HCT116 (cell line): ENCODE results near the gene DDOST. TPM values are rescaled to one million over a fixed set of nuclear protein-coding genes. Genes with fewer than 3 reads are reported as not detected.
A peak's percentile ranks its signal among the peaks of the same experiment; 100 is the strongest.

Experiments used
- ATAC-seq: fragments of 200-7000 bp; cut with Tn5 transposase; 2 replicates; pipeline ENCODE4 v1.9.1; 2020; ENCODE audit warnings: mild to moderate bottlenecking, moderate library complexity
- BruUV-seq: library from RNA; stranded (reverse); fragments of 400-500 nt; replicated peaks from 2 replicates; lab custom pipeline; 2021; lab: Mats Ljungman, UMichigan
- CTCF ChIA-PET: fragments of 300-600 bp; sonication (Branson Sonifier 250); formaldehyde crosslinking; loops from one replicate; lab custom pipeline; 2021; ENCODE audit warnings: antibody characterized with exemption; lab: Charles Lee
- POLR2A ChIA-PET: fragments of 300-600, 350-600 bp; sonication (Branson Sonifier 250); formaldehyde crosslinking; loops from one replicate; lab custom pipeline; 2021; ENCODE audit warnings: antibody characterized with exemption; lab: Charles Lee
- RAD21 ChIA-PET, 2 experiments: fragments of 300-600 bp; sonication (Branson Sonifier 250); formaldehyde crosslinking; loops; one replicate each; lab custom pipeline; 2023; ENCODE audit warnings: low total read pairs in 2 of 2; ENCODE audit not compliant: uncharacterized antibody in 2 of 2, unreplicated experiment in 2 of 2, low non-redundant PET in 1 of 2; lab: Charles Lee
- DNase-seq: peaks from one replicate; pipeline ENCODE4 v3.0.0-alpha.2; 2010; ENCODE audit warnings: low read depth, low spot score
- H2AFZ ChIP-seq: fragments of 200-600 bp; shearing (Covaris generic), sonication (generic); 2 replicates; pipeline ENCODE4 v1.6.1; 2017; ENCODE audit warnings: low read depth, mixed run types, mixed read lengths, antibody characterized with exemption, low read length; ENCODE audit not compliant: poor library complexity, severe bottlenecking
- H3K27ac ChIP-seq: 2 replicates; pipeline ENCODE4 v1.5.1; 2012; ENCODE audit warnings: low read depth, low read length
- H3K27me3 ChIP-seq: fragments of 200-600 bp; sonication (generic); 2 replicates; pipeline ENCODE4 v1.6.1; 2016; ENCODE audit warnings: mixed run types, low read length, mixed read lengths; ENCODE audit not compliant: insufficient read depth
- H3K36me3 ChIP-seq, 2 experiments: fragments of 200-500 bp in 1 of 2; fragments of 200-600 bp in 1 of 2; sonication (Bioruptor generic) in 1 of 2; sonication (generic) in 1 of 2; 2 replicates each; pipeline versions ENCODE4 v1.5.1 to v1.6.1; 2014 to 2016; ENCODE audit warnings: low read length in 2 of 2, inconsistent platforms in 1 of 2, mixed read lengths in 1 of 2, mixed run types in 1 of 2; ENCODE audit not compliant: insufficient read depth in 2 of 2, control insufficient read depth in 1 of 2
- H3K4me1 ChIP-seq, 2 experiments: fragments of 200-600 bp in 1 of 2; sonication (generic) in 1 of 2; 2 replicates each; pipeline versions ENCODE4 v1.5.1 to v1.6.1; 2012 to 2017; ENCODE audit warnings: low read length in 2 of 2, inconsistent platforms in 1 of 2, mild to moderate bottlenecking in 1 of 2, mixed read lengths in 1 of 2, mixed run types in 1 of 2, moderate library complexity in 1 of 2; ENCODE audit not compliant: insufficient read depth in 2 of 2, control insufficient read depth in 1 of 2
- H3K4me2 ChIP-seq: fragments of 200-600 bp; sonication (generic); 2 replicates; pipeline ENCODE4 v1.6.1; 2017; ENCODE audit warnings: mixed run types, low read length, mixed read lengths
- H3K4me3 ChIP-seq, 2 experiments: fragments of 200-600 bp in 1 of 2; sonication (generic) in 1 of 2; replicated peaks in 1 of 2; 2 replicates each; pipeline ENCODE4 v1.5.1; 2011 to 2016; ENCODE audit warnings: low read length in 2 of 2, control low read depth in 1 of 2, low read depth in 1 of 2, mild to moderate bottlenecking in 1 of 2, mixed read lengths in 1 of 2, mixed run types in 1 of 2
- H3K79me2 ChIP-seq: fragments of 200-600 bp; sonication (generic); 2 replicates; pipeline ENCODE4 v1.6.1; 2017; ENCODE audit warnings: mild to moderate bottlenecking, mixed run types, low read length, moderate library complexity, mixed read lengths; ENCODE audit not compliant: insufficient read depth
- H3K9ac ChIP-seq: fragments of 200-600 bp; sonication (generic); 2 replicates; pipeline ENCODE4 v1.6.1; 2016; ENCODE audit warnings: low read length, mixed read lengths
- H3K9me2 ChIP-seq: fragments of 200-600 bp; sonication (generic), shearing (Covaris generic); 2 replicates; pipeline ENCODE4 v1.6.1; 2017; ENCODE audit warnings: mixed run types, mild to moderate bottlenecking, moderate library complexity; ENCODE audit not compliant: insufficient read depth
- H3K9me3 ChIP-seq, 2 experiments: fragments of 200-500 bp in 1 of 2; fragments of 200-600 bp in 1 of 2; sonication (Bioruptor generic) in 1 of 2; sonication (generic) in 1 of 2; 2 replicates each; pipeline ENCODE4 v1.6.1; 2014 to 2017; ENCODE audit warnings: low read length in 2 of 2, mixed read lengths in 2 of 2, inconsistent platforms in 1 of 2, low read depth in 1 of 2, mild to moderate bottlenecking in 1 of 2, mixed run types in 1 of 2, moderate library complexity in 1 of 2; ENCODE audit not compliant: control insufficient read depth in 1 of 2, insufficient read depth in 1 of 2
- H4K20me1 ChIP-seq: fragments of 200-600 bp; sonication (generic), shearing (Covaris generic); 2 replicates; pipeline ENCODE4 v1.6.1; 2017; ENCODE audit warnings: mixed run types, mild to moderate bottlenecking, moderate library complexity; ENCODE audit not compliant: insufficient read depth
- EGR1 ChIP-seq: IDR thresholded peaks from 2 replicates; pipeline ENCODE4 v1.6.1; 2012; ENCODE audit warnings: low read depth
- EZH2 ChIP-seq: fragments of 200-600 bp; sonication (generic); IDR thresholded peaks from 2 replicates; pipeline ENCODE4 v1.6.1; 2017; ENCODE audit warnings: antibody characterized with exemption, mixed run types
- EZH2phosphoT487 ChIP-seq: fragments of 200-600 bp; IDR thresholded peaks from 2 replicates; pipeline ENCODE4 v1.6.1; 2018; ENCODE audit warnings: antibody characterized with exemption, borderline replicate concordance
- POLR2A ChIP-seq: IDR thresholded peaks from 2 replicates; pipeline ENCODE4 v1.7.0; 2011; ENCODE audit warnings: borderline replicate concordance; ENCODE audit not compliant: insufficient read depth, insufficient read length; ENCODE audit errors: extremely low read depth
- SIN3A ChIP-seq: IDR thresholded peaks from 2 replicates; pipeline ENCODE4 v1.6.1; 2012; ENCODE audit warnings: low read depth
- TCF7L2 ChIP-seq: IDR thresholded peaks from 2 replicates; pipeline ENCODE4 v1.7.0; 2011; ENCODE audit warnings: borderline replicate concordance, inconsistent platforms; ENCODE audit not compliant: insufficient read depth, insufficient read length; ENCODE audit errors: extremely low read depth
- intact Hi-C: fragments of 100-400 bp; cut with micrococcal nuclease; formaldehyde crosslinking; loops from 2 replicates; pipeline ENCODE4 v1.10.0; 2022
- total RNA-seq: library from RNA; stranded (reverse); gene quantifications from one replicate; pipeline ENCODE4 v1.2.1, GENCODE V29; 2021; ENCODE audit not compliant: unreplicated experiment

The DDOST gene
- total RNA-seq, 1 experiment from 2014 or later: 387 TPM

GRCh38 chr1:20697563-20697962 is 36.4 kb upstream of the DDOST start:
- TF ChIP-seq EGR1 (no peak), POLR2A (no peak), EZH2phosphoT487 (no peak), SIN3A (no peak), EZH2 (no peak), TCF7L2 (no peak)
- TF ChIP-seq, all 23 proteins: peak for 0
- no peaks in the 10 kb centered on the region for H3K36me3 ChIP-seq
- ATAC-seq (no peak), DNase-seq (no peak)
- H4K20me1 ChIP-seq: no peaks in the 10 kb centered on the region
- ChIA-PET RAD21 (interaction anchor here (0.6 to 2.1 kb wide), 6 partner anchors 35 to 558 kb away, joined by 3 to 25 read pairs (median 6); partner anchors contain the start of genes HP1BP3 (in 1 of the 2) and SH2D5 (in 1 of the 2)), POLR2A (interaction anchor here (1.0 to 1.4 kb wide), 2 partner anchors 89 to 498 kb away, joined by 3 to 16 read pairs; no protein-coding TSS in a partner anchor), CTCF (interaction anchor here (1.1 to 2.8 kb wide), 15 partner anchors 10 to 671 kb away, joined by 3 to 104 read pairs (median 8); partner anchors contain the start of genes HP1BP3 and SH2D5)
- peaks cover 25 to 39% of the 10 kb centered on the region in 2 experiments for H3K4me1 ChIP-seq
- peak overlapping the region; percentile 44 to 62; a peak in 2 of 4 replicates for H3K4me3 ChIP-seq
- H3K27ac ChIP-seq: peak overlapping the region; percentile 88
- H3K9me2 ChIP-seq: no peaks in the 10 kb centered on the region
- no peaks in the 10 kb centered on the region for H3K27me3 ChIP-seq
- peak overlapping the region; percentile 67; the same call in 1 of the 2 replicates for H3K9ac ChIP-seq
- no TSS peak for BruUV-seq
- no peaks in the 10 kb centered on the region for H3K79me2 ChIP-seq
- H3K9me3 ChIP-seq: no peaks in the 10 kb centered on the region
- intact Hi-C loops: loop anchor here (2.0 kb wide), 1 partner anchor 89 kb away; the partner anchor contains the start of gene HP1BP3
- H3K4me2 ChIP-seq: peak overlapping the region; percentile 96
- H2AFZ ChIP-seq: no peak overlapping the region
